GM12878 (cell line): ENCODE results near the gene TMEM86B. TPM values are rescaled to one million over a fixed set of nuclear protein-coding genes. Genes with fewer than 3 reads are reported as not detected.

Source experiments
- ATAC-seq: fragments of 200-7000 bp; cut with Tn5 transposase; 3 replicates; pipeline ENCODE4 v1.9.1; 2020; ENCODE audit warnings: mild to moderate bottlenecking, moderate library complexity
- BruUV-seq: library from RNA; stranded (reverse); fragments of 400-500 nt; replicated peaks from 2 replicates; lab custom pipeline; 2021; lab: Mats Ljungman, UMichigan
- CTCF ChIA-PET: fragments of 300-600 bp; sonication (Branson Sonifier 250); formaldehyde crosslinking; extraction: SDS; loops from one replicate; lab custom pipeline; 2021; ENCODE audit warnings: inconsistent platforms; lab: Yijun Ruan, JAX
- POLR2A ChIA-PET: fragments of 350-600 bp; formaldehyde crosslinking; extraction: SDS; loops from one replicate; lab custom pipeline; 2021; ENCODE audit warnings: inconsistent platforms; lab: Charles Lee
- RAD21 ChIA-PET: fragments of 300-600 bp; sonication (Branson Sonifier 250); formaldehyde crosslinking; loops from one replicate; lab custom pipeline; 2023; ENCODE audit warnings: antibody characterized with exemption; ENCODE audit not compliant: unreplicated experiment; lab: Charles Lee
- SMC1A ChIA-PET: fragments of 300-600 bp; sonication (Branson Sonifier 250); formaldehyde crosslinking; loops from one replicate; lab custom pipeline; 2023; ENCODE audit not compliant: unreplicated experiment, uncharacterized antibody; lab: Charles Lee
- DNase-seq: peaks from one replicate; pipeline ENCODE4 v3.0.0-alpha.2; 2011; ENCODE audit warnings: low read depth, low spot score
- FAIRE-seq: peaks from 3 replicates; lab custom pipeline; 2011; peaks lifted over from hg19 to GRCh38; lab: Jason Lieb, UNC
- H2AFZ ChIP-seq: 2 replicates; pipeline ENCODE4 v1.6.0; 2011; ENCODE audit warnings: low read depth, low read length, control low read depth; ENCODE audit not compliant: control insufficient read depth
- H3K27ac ChIP-seq: 2 replicates; pipeline ENCODE4 v1.5.1; 2011; ENCODE audit warnings: control low read depth; ENCODE audit not compliant: control insufficient read depth, insufficient read depth
- H3K27me3 ChIP-seq, 2 experiments: replicated peaks in 1 of 2; 2 replicates each; pipeline versions ENCODE4 v1.6.0 to v1.6.1; 2011; ENCODE audit warnings: low read length in 1 of 2; ENCODE audit not compliant: control insufficient read depth in 2 of 2, insufficient read depth in 2 of 2
- H3K36me3 ChIP-seq, 2 experiments: 2 replicates each; pipeline ENCODE4 v1.5.1; 2011; ENCODE audit warnings: low read length in 1 of 2; ENCODE audit not compliant: control insufficient read depth in 2 of 2, insufficient read depth in 2 of 2
- H3K4me1 ChIP-seq: 2 replicates; pipeline ENCODE4 v1.6.1; 2011; ENCODE audit warnings: mild to moderate bottlenecking, low read length, moderate library complexity, mixed read lengths; ENCODE audit not compliant: control insufficient read depth, insufficient read depth
- H3K4me2 ChIP-seq: 2 replicates; pipeline ENCODE4 v1.6.0; 2011; ENCODE audit warnings: control low read depth; ENCODE audit not compliant: control insufficient read depth, insufficient read depth
- H3K4me3 ChIP-seq: fragments of 200-600 bp; sonication (generic); 2 replicates; pipeline ENCODE4 v1.5.1; 2016
- H3K79me2 ChIP-seq: 2 replicates; pipeline ENCODE4 v1.6.0; 2011; ENCODE audit warnings: low read length; ENCODE audit not compliant: control insufficient read depth, insufficient read depth
- H3K9ac ChIP-seq: 2 replicates; pipeline ENCODE4 v1.8.0; 2011; ENCODE audit warnings: low read length, control low read depth, mixed read lengths; ENCODE audit not compliant: control insufficient read depth, insufficient read depth
- H3K9me3 ChIP-seq: replicated peaks from 3 replicates; pipeline ENCODE4 v1.5.1; 2011; ENCODE audit warnings: mild to moderate bottlenecking, low read length; ENCODE audit not compliant: control insufficient read depth, insufficient read depth
- H4K20me1 ChIP-seq: 2 replicates; pipeline ENCODE4 v1.6.0; 2011; ENCODE audit not compliant: control insufficient read depth, insufficient read depth
- ATF7 ChIP-seq: fragments of 450-650 bp; IDR thresholded peaks from 2 replicates; pipeline ENCODE4 v1.6.1; 2016; ENCODE audit warnings: low read depth, mild to moderate bottlenecking
- HCFC1 ChIP-seq: fragments of 150-350 bp; IDR thresholded peaks from 2 replicates; pipeline ENCODE4 v1.6.1; 2014; ENCODE audit warnings: low read length
- JUND ChIP-seq: IDR thresholded peaks from 2 replicates; pipeline ENCODE4 v1.6.1; 2012; ENCODE audit warnings: low read depth, mild to moderate bottlenecking, low read length, improper control_type of control experiment, moderate library complexity
- MTA3 ChIP-seq: IDR thresholded peaks from 2 replicates; pipeline ENCODE4 v1.6.1; 2012; ENCODE audit warnings: low read length, inconsistent platforms, borderline replicate concordance
- MYC ChIP-seq: IDR thresholded peaks from 2 replicates; pipeline ENCODE4 v1.6.1; 2011; ENCODE audit warnings: mild to moderate bottlenecking, low read length, moderate library complexity, inconsistent platforms; ENCODE audit not compliant: insufficient read depth, insufficient replicate concordance, insufficient read length, severe bottlenecking
- SIX5 ChIP-seq: IDR thresholded peaks from 2 replicates; pipeline ENCODE4 v1.6.1; 2011; ENCODE audit warnings: mild to moderate bottlenecking, low read depth, low read length, moderate library complexity; ENCODE audit not compliant: severe bottlenecking
- SMAD5 ChIP-seq: IDR thresholded peaks from 2 replicates; pipeline ENCODE4 v1.6.1; 2016; ENCODE audit warnings: antibody characterized with exemption, low read depth
- ZBED1 ChIP-seq: IDR thresholded peaks from 2 replicates; pipeline ENCODE4 v1.6.1; 2016; ENCODE audit warnings: borderline replicate concordance
- WGBS: methylation state at CpG from one replicate; pipeline ENCODE4 v1.1.6; 2016; ENCODE audit warnings: low lambda C conversion rate; ENCODE audit not compliant: insufficient replicate concordance, insufficient coverage; ENCODE audit errors: missing lambda C conversion rate; 5-methylcytosine and 5-hydroxymethylcytosine counted together
- in situ Hi-C: fragments of 300-500 bp; cut with MboI; formaldehyde crosslinking; loops from 9 replicates; pipeline ENCODE4 v1.14.3; 2018; ENCODE audit warnings: mixed read lengths
- intact Hi-C: fragments of 100-400 bp; cut with micrococcal nuclease; formaldehyde crosslinking; loops from one replicate; pipeline ENCODE4 v1.14.2; 2022; ENCODE audit not compliant: unreplicated experiment
- polyA plus RNA-seq, 11 experiments: library from polyadenylated mRNA; depleted of rRNA in 4 of 11; unstranded in 6 of 11; stranded (reverse) in 5 of 11; fragments of >200 nt; fragmentation: Nextera tagmentation in 4 of 11; fragmentation: Illumina TruSeq in 1 of 11; extraction: Ambion mirVana in 4 of 11; extraction: Trizol in 1 of 11; gene quantifications; 1 replicate in 1 of 11; 2 replicates in 10 of 11; pipeline versions ENCODE4 v1.2.1 to v1.2.3, GENCODE V29; 2011 to 2016; ENCODE audit warnings: inconsistent platforms in 2 of 11, missing spikeins in 2 of 11, low read depth in 1 of 11
- total RNA-seq, 4 experiments: library from RNA; depleted of rRNA in 3 of 4; stranded (reverse); fragments of >200 nt in 3 of 4; fragmentation: Illumina TruSeq in 1 of 4; extraction: Trizol in 1 of 4; gene quantifications; 2 replicates each; pipeline versions ENCODE4 v1.2.1 to v1.2.3, GENCODE V29; 2013 to 2021
- TF ChIP-seq, protein P1 (sequence below): fragments of 450-650 bp; IDR thresholded peaks from 2 replicates; pipeline ENCODE4 v1.6.1; 2017; ENCODE audit warnings: mild to moderate bottlenecking, low read depth, inconsistent platforms; ENCODE audit not compliant: poor library complexity, severe bottlenecking

Gene TMEM86B
- total and polyA plus RNA-seq, 10 of the 15 experiments (the other 5 are each of a cell fraction or from before 2014, with no cell fraction given) = 0.26 to 10.6 (median 1.8) TPM

DNA sequence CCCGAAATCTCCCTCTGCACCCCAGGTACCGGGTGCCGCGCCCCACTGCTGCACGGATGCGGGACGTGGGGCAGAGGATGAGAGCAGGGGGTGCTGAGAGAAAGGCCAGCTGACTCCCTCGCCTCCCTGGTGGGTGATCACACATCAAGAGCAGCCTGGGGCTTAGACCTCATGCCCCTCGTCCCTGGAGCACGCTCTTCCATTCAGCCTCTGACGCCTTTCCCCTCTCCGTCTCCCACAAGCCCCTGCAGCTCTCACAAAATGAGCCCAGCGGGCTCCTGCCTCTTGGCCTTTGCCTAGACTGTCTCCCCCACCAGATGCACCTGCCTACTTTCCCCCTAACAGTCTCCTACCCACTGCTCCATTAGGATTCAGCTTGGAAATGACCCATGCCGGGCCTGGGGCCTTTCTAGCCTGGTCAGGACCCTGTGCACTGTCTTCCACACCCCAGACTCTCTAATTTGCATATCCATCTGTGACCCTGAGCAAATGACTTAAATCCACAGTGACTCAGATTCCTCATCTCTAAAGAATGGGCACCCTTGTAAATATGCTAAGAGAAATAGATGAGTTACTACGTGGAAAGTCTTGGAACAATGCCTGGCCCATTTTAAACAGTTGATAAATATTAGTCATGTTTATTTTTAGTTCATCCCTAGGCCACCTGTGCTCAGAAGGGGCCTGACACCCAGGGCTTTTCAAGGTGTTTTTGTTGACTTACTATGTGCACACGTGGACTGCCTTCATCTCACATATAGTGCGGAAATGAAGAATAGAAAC, 18.7 kb downstream of the TMEM86B start:
- no peak for FAIRE-seq
- Histone ChIP-seq H3K4me2 (no peak overlapping the region), H3K79me2 (no peaks in the 10 kb centered on the region), H3K9ac (no peak overlapping the region), H4K20me1 (no peaks in the 10 kb centered on the region), H3K9me3 (peaks cover 3% of the 10 kb centered on the region; the same call in 1 of the 3 replicates), H3K4me3 (no peak overlapping the region), H2AFZ (no peak overlapping the region), H3K27me3 (no peaks in the 10 kb centered on the region), H3K4me1 (no peaks in the 10 kb centered on the region), H3K27ac (no peak overlapping the region), H3K36me3 (no peaks in the 10 kb centered on the region)
- ChIA-PET CTCF (no interaction called here), SMC1A (no interaction called here), POLR2A (interaction anchor here (0.6 kb wide), 1 partner anchor 7 kb away, joined by 4 read pairs; no protein-coding TSS in a partner anchor), RAD21 (no interaction called here)
- no peak for ATAC-seq
- in situ Hi-C loops (loop anchor here (5.0 kb wide), 1 partner anchor 207 kb away; no protein-coding TSS in a partner anchor), intact Hi-C loops (no loop called here)
- WGBS = 64% methylated on average over 17 of the region's 17 CpGs
- no TSS peak for BruUV-seq
- TF ChIP-seq, protein P1, sequence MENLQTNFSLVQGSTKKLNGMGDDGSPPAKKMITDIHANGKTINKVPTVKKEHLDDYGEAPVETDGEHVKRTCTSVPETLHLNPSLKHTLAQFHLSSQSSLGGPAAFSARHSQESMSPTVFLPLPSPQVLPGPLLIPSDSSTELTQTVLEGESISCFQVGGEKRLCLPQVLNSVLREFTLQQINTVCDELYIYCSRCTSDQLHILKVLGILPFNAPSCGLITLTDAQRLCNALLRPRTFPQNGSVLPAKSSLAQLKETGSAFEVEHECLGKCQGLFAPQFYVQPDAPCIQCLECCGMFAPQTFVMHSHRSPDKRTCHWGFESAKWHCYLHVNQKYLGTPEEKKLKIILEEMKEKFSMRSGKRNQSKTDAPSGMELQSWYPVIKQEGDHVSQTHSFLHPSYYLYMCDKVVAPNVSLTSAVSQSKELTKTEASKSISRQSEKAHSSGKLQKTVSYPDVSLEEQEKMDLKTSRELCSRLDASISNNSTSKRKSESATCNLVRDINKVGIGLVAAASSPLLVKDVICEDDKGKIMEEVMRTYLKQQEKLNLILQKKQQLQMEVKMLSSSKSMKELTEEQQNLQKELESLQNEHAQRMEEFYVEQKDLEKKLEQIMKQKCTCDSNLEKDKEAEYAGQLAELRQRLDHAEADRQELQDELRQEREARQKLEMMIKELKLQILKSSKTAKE = no peak
- TF ChIP-seq ZBED1 (no peak), MYC (no peak), SIX5 (no peak), SMAD5 (no peak), ATF7 (no peak), HCFC1 (no peak), JUND (no peak), MTA3 (no peak)
- DNase-seq = no peak
